Melanocyte of skin (primary cell): ENCODE data around the gene MYB. TPM values are rescaled to one million over a fixed set of nuclear protein-coding genes. Genes with fewer than 3 reads are reported as not detected.

Source experiments
- small RNA-seq, 2 donors: library from RNA; depleted of rRNA; stranded (forward); fragments of <200 nt; gene quantifications; one replicate each; pipeline ENCODE3, GENCODE V24; 2012
- total RNA-seq, 2 donors: library from RNA; depleted of rRNA; stranded (reverse); fragments of >200 nt; gene quantifications; 2 replicates each; pipeline ENCODE4 v1.2.3, GENCODE V29; 2012

Gene MYB
- total RNA-seq = 1 to 10 TPM in 1 of 2 donors, under 1 TPM in 1; 0.33 to 1.4 TPM

DNA sequence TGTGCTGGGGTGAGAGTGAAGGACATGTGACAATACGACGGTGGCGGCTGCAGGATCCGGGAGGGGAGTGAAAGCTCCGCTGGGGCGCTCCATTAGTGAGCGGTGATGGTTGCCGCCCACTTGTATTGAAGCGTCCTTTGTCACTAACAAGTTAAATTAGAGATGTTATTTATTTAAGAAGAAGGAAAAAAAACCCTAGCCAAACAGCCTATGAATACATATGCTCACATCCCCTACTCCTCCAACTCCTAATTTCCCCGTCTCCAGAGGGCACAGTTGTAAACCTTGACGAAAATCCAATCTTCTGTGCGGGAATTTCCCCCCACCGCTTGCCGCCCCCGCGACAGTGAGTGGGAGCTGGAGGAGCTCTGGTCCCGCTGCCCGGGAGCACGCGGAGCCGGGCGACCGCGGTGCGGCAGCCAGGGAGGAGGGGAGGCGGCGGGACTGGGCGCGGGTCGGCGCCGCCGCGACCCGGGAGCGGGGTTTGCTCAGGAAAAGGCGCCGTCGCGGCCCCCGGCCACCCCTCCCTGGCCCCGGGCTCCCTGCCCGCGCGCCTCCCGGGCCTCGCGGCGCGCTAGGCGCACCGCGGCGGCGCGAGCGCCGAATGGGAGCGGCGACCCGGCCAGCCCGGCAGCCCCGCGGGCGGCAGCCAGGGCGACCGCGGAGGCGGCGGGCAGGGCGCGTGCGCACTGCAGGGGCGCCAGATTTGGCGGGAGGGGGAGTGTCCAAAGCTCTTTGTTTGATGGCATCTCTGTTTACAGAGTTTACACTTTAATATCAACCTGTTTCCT, at the start of gene MYB:
Gene MYB (plus strand): TSS at position 767 of the 791 bp plus-strand sequence. CDS start 206 bp downstream, outside the sequence.

Small RNA genes within 50 kb of the gene (small RNA-seq; reads per million reads assigned to genes)
- gene MIR548A2 = 0 reads per million in 2 donors

Other genes starting within 250 kb of the MYB start
- 1 to 10 TPM in 1 of 2 donors, under 1 TPM in 1; 0.69 to 2.3 TPM for gene ALDH8A1, start 231.2 kb upstream of the MYB start, total RNA-seq
- 10 to 100 TPM; 79.6 to 80.5 TPM for gene HBS1L, start 126.5 kb upstream of the MYB start, total RNA-seq